GM20431 (cell line): Measurements from ENCODE around the gene ASTN2.
"Not testable (repeated sequence)": the region's sequence is repeated elsewhere in the genome, so short reads cannot be mapped to it uniquely, and the experiment has no call there.

Source experiments
- in situ Hi-C: fragments of 300-500 bp; cut with MseI, MboI; formaldehyde crosslinking; loops from one replicate; pipeline ENCODE4 v1.15.0; 2020; ENCODE audit warnings: low sequenced_read_pairs; ENCODE audit not compliant: unreplicated experiment

Gene ASTN2

GRCh38 chr9:116857321-116857720 lies 557.5 kb downstream of the ASTN2 start:
- in situ Hi-C loops: loop anchor here (25.0 kb wide), 1 partner anchor 120 kb away; no protein-coding TSS in a partner anchor

- in situ Hi-C loops: loop anchor here (25.0 kb wide), 1 partner anchor 119 kb away; no protein-coding TSS in a partner anchor
These were observed 558.8 kb downstream of the ASTN2 start for GRCh38 chr9:116855881-116856662.

DNA sequence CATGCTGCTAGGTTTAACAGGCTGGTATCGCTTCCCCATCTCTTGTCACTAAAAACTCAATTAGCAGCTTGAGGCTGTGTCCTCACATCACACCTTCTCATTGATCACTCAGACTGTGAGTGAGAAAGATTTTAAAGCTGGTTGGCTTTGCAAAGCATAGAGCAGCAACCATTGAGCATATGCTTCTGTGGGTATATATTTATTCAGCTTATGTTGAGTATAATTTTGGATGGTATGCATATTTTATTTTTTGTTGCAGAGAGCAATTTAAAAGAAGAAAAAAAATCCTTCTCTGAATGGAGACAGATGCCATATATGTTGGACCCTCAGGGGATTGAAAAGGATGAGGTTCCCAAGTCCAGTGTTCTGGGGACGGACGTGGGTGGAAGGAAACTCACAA lies 565.1 kb downstream of the ASTN2 start:
- in situ Hi-C loops: loop anchor here (25.0 kb wide), 1 partner anchor 112 kb away; no protein-coding TSS in a partner anchor

DNA sequence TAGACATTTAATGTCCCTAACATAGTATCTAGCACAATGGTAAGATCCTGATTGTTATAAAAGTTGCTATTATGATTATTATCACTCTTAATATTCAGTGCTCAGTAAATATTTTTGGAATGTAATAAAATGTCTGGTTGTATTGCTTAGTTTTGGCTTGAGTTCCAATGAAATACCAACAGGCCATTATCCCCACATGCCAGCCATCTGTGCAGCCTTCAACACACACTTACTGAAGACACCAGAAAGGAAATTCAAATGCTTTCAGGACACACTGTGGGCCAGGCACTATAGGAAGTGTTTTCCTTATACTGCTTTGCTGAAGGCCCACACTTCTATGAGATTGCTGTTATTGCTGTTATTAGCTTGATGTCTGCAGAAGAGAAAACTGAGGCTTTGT lies 570.2 kb downstream of the ASTN2 start:
- in situ Hi-C loops: no loop called here

- in situ Hi-C loops: no loop called here
These were observed 570.8 kb downstream of the ASTN2 start for GRCh38 chr9:116843863-116844620.

DNA sequence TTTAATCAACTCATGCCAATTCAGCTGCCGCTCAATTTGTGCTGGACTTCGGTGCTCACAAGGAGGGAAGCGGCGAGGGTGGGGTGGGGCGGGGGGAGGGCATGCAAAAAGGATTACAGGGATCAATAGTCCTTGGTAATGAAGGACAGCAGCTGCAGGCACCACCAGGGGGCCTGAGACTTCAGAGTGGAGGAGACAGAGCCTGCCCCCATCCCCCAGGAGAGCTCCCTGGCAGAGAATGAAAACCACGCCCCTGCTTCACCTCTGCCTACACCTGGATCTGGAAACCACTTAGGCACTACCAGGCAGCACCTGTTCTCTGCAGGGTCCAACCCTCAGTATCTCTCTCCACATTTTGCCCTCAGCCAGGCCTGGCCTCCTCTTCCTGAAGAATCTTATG lies 572.2 kb downstream of the ASTN2 start:
- in situ Hi-C loops: no loop called here

- in situ Hi-C loops: not testable (repeated sequence)
These were observed 576.4 kb downstream of the ASTN2 start for GRCh38 chr9:116838468-116838867.

- in situ Hi-C loops: no loop called here
These were observed 577.6 kb downstream of the ASTN2 start for GRCh38 chr9:116837018-116837989.

GRCh38 chr9:116830321-116830720 lies 584.5 kb downstream of the ASTN2 start:
- in situ Hi-C loops: not testable (repeated sequence)

GRCh38 chr9:116821633-116822229 lies 593.1 kb downstream of the ASTN2 start:
- in situ Hi-C loops: no loop called here

DNA sequence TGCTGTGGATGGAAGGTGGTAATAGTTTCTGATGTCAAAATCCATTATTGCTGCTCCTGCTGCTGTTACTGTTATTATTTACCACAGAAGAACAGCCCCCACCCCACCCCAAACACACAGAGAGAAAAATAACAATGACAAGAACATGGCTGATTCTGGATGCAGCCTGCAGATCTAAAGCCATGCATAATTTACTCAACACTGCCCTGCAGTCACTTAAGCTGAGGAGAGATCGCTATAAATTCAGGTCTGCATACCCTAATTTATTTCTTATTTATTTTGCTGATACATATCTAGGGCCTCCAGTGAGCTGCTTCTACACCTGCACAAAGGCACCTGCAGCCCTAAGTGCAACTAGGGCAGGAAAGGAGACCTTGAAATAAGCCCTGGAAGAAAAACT lies 595.7 kb downstream of the ASTN2 start:
- in situ Hi-C loops: no loop called here

DNA sequence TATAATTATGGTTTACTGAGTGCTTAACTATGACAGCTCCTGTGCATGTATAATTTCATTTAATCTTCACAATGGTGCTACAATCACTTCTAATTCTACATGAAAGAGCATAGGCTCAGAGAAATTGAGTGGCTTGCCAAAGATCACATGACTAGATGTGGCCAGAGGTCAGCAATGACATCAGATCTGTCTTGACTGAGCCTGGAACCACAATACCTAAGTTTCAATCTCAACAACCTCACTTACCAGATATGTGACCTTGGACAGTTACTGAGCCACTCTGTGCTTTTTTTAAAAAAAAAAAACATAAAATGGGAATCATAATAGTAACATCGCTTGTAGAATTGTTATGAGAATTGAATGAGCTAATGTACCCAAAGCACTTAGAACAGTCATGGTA lies 597.1 kb downstream of the ASTN2 start:
- in situ Hi-C loops: no loop called here

- in situ Hi-C loops: no loop called here
These were observed 598.4 kb downstream of the ASTN2 start for GRCh38 chr9:116816484-116816883.

- in situ Hi-C loops: no loop called here
These were observed 599.0 kb downstream of the ASTN2 start for GRCh38 chr9:116815835-116816234.

DNA sequence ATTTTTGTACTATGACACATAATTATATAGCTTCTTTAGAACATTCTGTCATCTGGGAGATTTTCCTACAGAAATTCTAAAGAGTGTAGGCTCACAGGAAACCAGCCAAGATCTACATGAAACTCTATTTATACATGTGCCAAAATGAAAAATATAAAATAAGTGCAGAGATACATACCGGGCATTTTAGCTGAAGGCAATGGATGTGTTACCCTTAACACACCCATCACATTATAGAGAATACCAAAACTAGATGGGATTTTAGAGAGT lies 601.9 kb downstream of the ASTN2 start:
- in situ Hi-C loops: no loop called here

- in situ Hi-C loops: no loop called here
These were observed 602.4 kb downstream of the ASTN2 start for GRCh38 chr9:116812231-116813030.

DNA sequence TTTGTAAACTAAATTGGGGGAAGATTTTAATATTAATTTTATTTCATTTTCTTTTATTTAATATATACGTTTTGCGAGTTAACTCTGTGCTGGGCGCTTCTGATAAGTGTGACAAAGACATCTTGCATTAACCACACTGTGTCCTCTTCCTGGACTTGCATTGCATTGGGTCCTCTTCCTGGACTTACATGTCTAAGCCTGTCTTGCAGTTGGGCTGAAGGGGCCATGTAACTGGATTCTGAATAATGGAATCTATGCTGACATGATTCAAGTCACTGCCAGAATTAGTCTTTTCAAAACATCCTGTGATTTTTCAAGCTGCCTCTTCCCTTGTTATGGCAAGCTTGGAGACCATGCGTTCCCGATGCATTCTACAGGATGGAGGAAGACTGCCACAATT lies 605.2 kb downstream of the ASTN2 start:
- in situ Hi-C loops: no loop called here

DNA sequence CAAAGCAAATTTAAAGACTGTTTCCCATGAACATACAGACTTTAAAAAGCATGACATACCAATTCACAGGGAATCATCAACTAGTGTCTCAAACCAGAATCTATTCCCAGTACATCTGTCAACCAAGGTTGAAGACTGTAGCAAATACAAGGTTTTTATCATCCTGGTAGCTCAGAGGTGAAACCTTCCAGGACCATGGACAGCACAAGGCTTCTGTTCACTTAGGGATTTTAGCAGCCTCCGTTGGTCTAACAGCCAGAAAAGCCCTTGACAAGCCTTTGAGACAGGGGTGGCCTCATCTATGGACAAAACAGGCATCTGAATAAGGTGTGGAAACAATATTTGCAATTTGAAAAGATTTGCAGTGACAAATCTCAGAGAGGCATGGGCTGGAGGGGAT lies 608.8 kb downstream of the ASTN2 start:
- in situ Hi-C loops: no loop called here

- in situ Hi-C loops: no loop called here
These were observed 614.0 kb downstream of the ASTN2 start for GRCh38 chr9:116800885-116801284.
